H9 (cell line): ENCODE results near the gene SH3RF3. TPM values are rescaled to one million over a fixed set of nuclear protein-coding genes. Genes with fewer than 3 reads are reported as not detected.

Experiments used
- DNase-seq: peaks from one replicate; pipeline ENCODE4 v3.0.0-alpha.2; 2017
- H2AFZ ChIP-seq: one replicate; pipeline ENCODE4 v1.6.1; 2013; ENCODE audit warnings: mild to moderate bottlenecking, low read length, control low read depth, moderate library complexity
- H2AK5ac ChIP-seq: 2 replicates; pipeline ENCODE4 v1.6.1; 2013; ENCODE audit warnings: low read length, control low read depth, mixed read lengths; ENCODE audit not compliant: insufficient read length
- H2BK120ac ChIP-seq: one replicate; pipeline ENCODE4 v1.6.1; 2013; ENCODE audit warnings: low read depth, mild to moderate bottlenecking, low read length, control low read depth, inconsistent platforms; ENCODE audit not compliant: poor library complexity, severe bottlenecking
- H2BK12ac ChIP-seq: 2 replicates; pipeline ENCODE4 v1.6.1; 2013; ENCODE audit warnings: low read length, control low read depth, mixed read lengths, low read depth; ENCODE audit not compliant: insufficient read length
- H2BK15ac ChIP-seq: 2 replicates; pipeline ENCODE4 v1.6.1; 2013; ENCODE audit warnings: low read depth, low read length, control low read depth
- H2BK20ac ChIP-seq: one replicate; pipeline ENCODE4 v1.6.1; 2013; ENCODE audit warnings: low read depth, mild to moderate bottlenecking, low read length, control low read depth, inconsistent platforms; ENCODE audit not compliant: poor library complexity, severe bottlenecking
- H2BK5ac ChIP-seq: 2 replicates; pipeline ENCODE4 v1.6.1; 2013; ENCODE audit warnings: low read length, control low read depth, mixed read lengths; ENCODE audit not compliant: insufficient read length
- H3K14ac ChIP-seq: 2 replicates; pipeline ENCODE4 v1.6.1; 2013; ENCODE audit warnings: low read length, control low read depth; ENCODE audit not compliant: insufficient read depth
- H3K18ac ChIP-seq: 2 replicates; pipeline ENCODE4 v1.6.1; 2013; ENCODE audit warnings: low read depth, mild to moderate bottlenecking, mixed read lengths, low read length, control low read depth; ENCODE audit not compliant: insufficient read length
- H3K23ac ChIP-seq: 2 replicates; pipeline ENCODE4 v1.6.1; 2013; ENCODE audit warnings: low read length, control low read depth, mixed read lengths, low read depth; ENCODE audit not compliant: insufficient read length
- H3K23me2 ChIP-seq: 2 replicates; pipeline ENCODE4 v1.6.1; 2013; ENCODE audit warnings: low read depth, mild to moderate bottlenecking, mixed read lengths, low read length, control low read depth; ENCODE audit not compliant: insufficient read length, poor library complexity, severe bottlenecking
- H3K27ac ChIP-seq: 2 replicates; pipeline ENCODE4 v1.5.1; 2013; ENCODE audit warnings: low read length, control low read depth, mixed read lengths, low read depth; ENCODE audit not compliant: insufficient read length
- H3K27me3 ChIP-seq: 2 replicates; pipeline ENCODE4 v1.6.1; 2013; ENCODE audit warnings: low read length, control low read depth, inconsistent platforms; ENCODE audit not compliant: insufficient read depth
- H3K4ac ChIP-seq: 2 replicates; pipeline ENCODE4 v1.6.1; 2013; ENCODE audit warnings: low read depth, mild to moderate bottlenecking, control low read depth, inconsistent platforms, low read length, moderate library complexity
- H3K4me1 ChIP-seq: 2 replicates; pipeline ENCODE4 v1.6.1; 2013; ENCODE audit warnings: low read length, control low read depth, inconsistent platforms; ENCODE audit not compliant: insufficient read depth
- H3K4me2 ChIP-seq: 2 replicates; pipeline ENCODE4 v1.6.1; 2013; ENCODE audit warnings: low read length, control low read depth, mixed read lengths; ENCODE audit not compliant: insufficient read length, insufficient read depth
- H3K56ac ChIP-seq: 2 replicates; pipeline ENCODE4 v1.6.1; 2013; ENCODE audit warnings: low read depth, mild to moderate bottlenecking, mixed read lengths, low read length, control low read depth; ENCODE audit not compliant: insufficient read length
- H3K79me1 ChIP-seq: 2 replicates; pipeline ENCODE4 v1.6.1; 2013; ENCODE audit warnings: low read depth, mild to moderate bottlenecking, moderate library complexity, low read length, control low read depth, inconsistent platforms; ENCODE audit not compliant: insufficient read depth, poor library complexity, severe bottlenecking
- H3K79me2 ChIP-seq: 2 replicates; pipeline ENCODE4 v1.6.1; 2013; ENCODE audit warnings: low read length, control low read depth, inconsistent platforms; ENCODE audit not compliant: insufficient read depth
- H3K9ac ChIP-seq: 2 replicates; pipeline ENCODE4 v1.6.1; 2013; ENCODE audit warnings: low read length, control low read depth, mixed read lengths; ENCODE audit not compliant: insufficient read length; ENCODE audit errors: extremely low read depth
- H3K9me3 ChIP-seq: one replicate; pipeline ENCODE4 v1.6.1; 2013; ENCODE audit warnings: low read depth, low read length, inconsistent platforms; ENCODE audit not compliant: control insufficient read depth
- H3T11ph ChIP-seq: one replicate; pipeline ENCODE4 v1.6.1; 2013; ENCODE audit warnings: mild to moderate bottlenecking, low read length, control low read depth, inconsistent platforms
- H4K20me1 ChIP-seq: one replicate; pipeline ENCODE4 v1.6.1; 2013; ENCODE audit not compliant: control insufficient read depth, insufficient read length, insufficient read depth
- H4K5ac ChIP-seq: 2 replicates; pipeline ENCODE4 v1.6.1; 2013; ENCODE audit warnings: low read depth, mild to moderate bottlenecking, mixed read lengths, low read length, control low read depth; ENCODE audit not compliant: insufficient read length
- H4K8ac ChIP-seq: replicated peaks from 2 replicates; pipeline ENCODE4 v1.6.1; 2013; ENCODE audit warnings: low read length, control low read depth, mixed read lengths, low read depth; ENCODE audit not compliant: insufficient read length
- H4K91ac ChIP-seq: 2 replicates; pipeline ENCODE4 v1.6.1; 2013; ENCODE audit warnings: low read depth, mild to moderate bottlenecking, moderate library complexity, mixed read lengths, low read length, control low read depth; ENCODE audit not compliant: insufficient read length
- H3K27ac Mint-ChIP-seq, 3 experiments: 2 replicates in 2 of 3; 3 replicates in 1 of 3; pipeline ENCODE4 v1.8.0; 2020 to 2021; ENCODE audit warnings: mixed read lengths in 3 of 3, mild to moderate bottlenecking in 1 of 3, moderate library complexity in 1 of 3
- H3K27me3 Mint-ChIP-seq: 2 replicates; pipeline ENCODE4 v1.8.0; 2021; ENCODE audit warnings: low read depth, mild to moderate bottlenecking, moderate library complexity, mixed read lengths
- H3K36me3 Mint-ChIP-seq, 3 experiments: 2 replicates in 2 of 3; 3 replicates in 1 of 3; pipeline ENCODE4 v1.8.0; 2020 to 2021; ENCODE audit warnings: low read depth in 3 of 3, mixed read lengths in 3 of 3; ENCODE audit not compliant: insufficient read depth in 1 of 3
- H3K4me1 Mint-ChIP-seq, 2 experiments: 2 replicates each; pipeline ENCODE4 v1.8.0; 2020; ENCODE audit warnings: mixed read lengths in 2 of 2
- H3K4me3 Mint-ChIP-seq, 2 experiments: 2 replicates in 1 of 2; 3 replicates in 1 of 2; pipeline ENCODE4 v1.8.0; 2020 to 2021; ENCODE audit warnings: mild to moderate bottlenecking in 2 of 2, mixed read lengths in 2 of 2, moderate library complexity in 1 of 2
- H3K9me3 Mint-ChIP-seq, 2 experiments: 2 replicates in 1 of 2; 3 replicates in 1 of 2; pipeline ENCODE4 v1.8.0; 2020; ENCODE audit warnings: mild to moderate bottlenecking in 2 of 2, mixed read lengths in 2 of 2, moderate library complexity in 1 of 2
- WGBS: extraction: QIAGEN DNeasy Blood & Tissue Kit; methylation state at CpG from one replicate; pipeline ENCODE4 v1.1.7; 2013; ENCODE audit warnings: missing lambda C conversion rate, low lambda C conversion rate, mixed read lengths; ENCODE audit not compliant: insufficient read length; ENCODE audit errors: extremely low coverage; 5-methylcytosine and 5-hydroxymethylcytosine counted together
- total RNA-seq: library from RNA; stranded (reverse); gene quantifications from 2 replicates; pipeline ENCODE4 v1.2.1, GENCODE V29; 2021
- TF ChIP-seq, protein P1 (sequence below): fragments of 200-600 bp; sonication (generic); conservative IDR thresholded peaks from 3 replicates; pipeline ENCODE4 v1.8.0; 2021; ENCODE audit warnings: antibody characterized with exemption, mild to moderate bottlenecking

SH3RF3 gene
- total RNA-seq, 1 experiment from 2014 or later = 0.46 TPM

DNA sequence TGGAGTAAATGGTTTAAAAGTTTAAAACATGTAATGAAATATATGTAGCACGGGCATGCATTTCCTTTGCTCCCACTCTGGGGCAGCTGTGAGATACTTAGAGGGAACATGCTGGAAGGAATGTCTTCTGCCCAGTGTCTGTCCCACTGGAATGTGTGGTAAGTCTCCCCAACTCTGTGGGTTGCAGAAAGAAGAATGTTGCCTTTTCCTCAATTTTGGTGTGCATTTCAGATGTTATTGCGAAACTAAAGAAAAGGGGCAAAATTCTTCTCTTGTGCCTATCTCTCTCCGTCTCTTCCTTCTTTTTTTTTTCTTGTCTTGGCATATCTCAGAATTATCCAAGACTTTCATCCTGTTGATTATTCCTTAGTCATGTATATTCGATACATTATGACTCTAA, 201.1 kb downstream of the SH3RF3 start:
- WGBS = no CpG with 5 or more reads among the region's 4 CpGs
- Histone ChIP-seq H3K23me2 (no peaks in the 10 kb centered on the region), H4K91ac (no peak overlapping the region), H3K14ac (no peak overlapping the region), H3K4me1 (peaks cover 4% of the 10 kb centered on the region; the same call in 1 of the 2 replicates), H4K5ac (no peak overlapping the region), H2BK15ac (no peak overlapping the region), H3K79me1 (no peaks in the 10 kb centered on the region), H3K79me2 (no peaks in the 10 kb centered on the region), H2BK20ac (no peak overlapping the region), H2BK120ac (no peak overlapping the region), H3K4ac (no peak overlapping the region), H3K23ac (no peak overlapping the region), H3K56ac (no peak overlapping the region), H2BK12ac (no peak overlapping the region), H3T11ph (no peak overlapping the region), H2BK5ac (no peak overlapping the region), H4K8ac (no peak overlapping the region), H3K9ac (no peak overlapping the region), H2AK5ac (no peak overlapping the region), H4K20me1 (no peaks in the 10 kb centered on the region), H2AFZ (no peak overlapping the region), H3K4me2 (no peak overlapping the region), H3K27ac (no peak overlapping the region), H3K9me3 (no peaks in the 10 kb centered on the region), H3K27me3 (no peaks in the 10 kb centered on the region), H3K18ac (no peak overlapping the region)
- no peak overlapping the region for H3K4me3 Mint-ChIP-seq
- no peak for DNase-seq
- H3K27me3 Mint-ChIP-seq = peaks cover 4% of the 10 kb centered on the region
- TF ChIP-seq, protein P1, sequence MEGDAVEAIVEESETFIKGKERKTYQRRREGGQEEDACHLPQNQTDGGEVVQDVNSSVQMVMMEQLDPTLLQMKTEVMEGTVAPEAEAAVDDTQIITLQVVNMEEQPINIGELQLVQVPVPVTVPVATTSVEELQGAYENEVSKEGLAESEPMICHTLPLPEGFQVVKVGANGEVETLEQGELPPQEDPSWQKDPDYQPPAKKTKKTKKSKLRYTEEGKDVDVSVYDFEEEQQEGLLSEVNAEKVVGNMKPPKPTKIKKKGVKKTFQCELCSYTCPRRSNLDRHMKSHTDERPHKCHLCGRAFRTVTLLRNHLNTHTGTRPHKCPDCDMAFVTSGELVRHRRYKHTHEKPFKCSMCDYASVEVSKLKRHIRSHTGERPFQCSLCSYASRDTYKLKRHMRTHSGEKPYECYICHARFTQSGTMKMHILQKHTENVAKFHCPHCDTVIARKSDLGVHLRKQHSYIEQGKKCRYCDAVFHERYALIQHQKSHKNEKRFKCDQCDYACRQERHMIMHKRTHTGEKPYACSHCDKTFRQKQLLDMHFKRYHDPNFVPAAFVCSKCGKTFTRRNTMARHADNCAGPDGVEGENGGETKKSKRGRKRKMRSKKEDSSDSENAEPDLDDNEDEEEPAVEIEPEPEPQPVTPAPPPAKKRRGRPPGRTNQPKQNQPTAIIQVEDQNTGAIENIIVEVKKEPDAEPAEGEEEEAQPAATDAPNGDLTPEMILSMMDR = no peak
- no peak overlapping the region for H3K27ac Mint-ChIP-seq
- H3K36me3 Mint-ChIP-seq = peaks cover 2 to 5% (median 4%) of the 10 kb centered on the region in 3 experiments; a peak in 5 of 7 replicates
- peaks cover 4 to 5% of the 10 kb centered on the region in 2 experiments for H3K9me3 Mint-ChIP-seq
- peaks cover 20 to 22% of the 10 kb centered on the region in 2 experiments for H3K4me1 Mint-ChIP-seq
